Astrocyte of the cerebellum (primary cell): ENCODE measurements around the gene RASIP1.
"Not testable (repeated sequence)": the region's sequence is repeated elsewhere in the genome, so short reads cannot be mapped to it uniquely, and the experiment has no call there.

Experiments used
- DNase-seq: peaks from one replicate; pipeline ENCODE4 v3.0.0-alpha.2; 2011; ENCODE audit warnings: low read depth
- H3K4me3 ChIP-seq: 2 replicates; pipeline ENCODE4 v1.5.1; 2011; ENCODE audit warnings: mild to moderate bottlenecking, low read depth, low read length, moderate library complexity
- CTCF ChIP-seq: IDR thresholded peaks from 2 replicates; pipeline ENCODE4 v1.5.1; 2012; ENCODE audit warnings: low read length, low read depth, moderate library complexity, mild to moderate bottlenecking; ENCODE audit errors: missing control alignments
- in situ Hi-C: cut with HindIII; loops from 2 replicates; pipeline ENCODE4 v1.10.0; 2017; ENCODE audit warnings: low sequenced_read_pairs

Gene RASIP1

GRCh38 chr19:48686088-48686487, 54.3 kb downstream of the RASIP1 start:
- TF ChIP-seq CTCF: no peak
- no peak overlapping the region for H3K4me3 ChIP-seq
- no peak for DNase-seq
- in situ Hi-C loops: no loop called here

GRCh38 chr19:48685583-48685982, 54.8 kb downstream of the RASIP1 start:
- H3K4me3 ChIP-seq: no peak overlapping the region
- DNase-seq: no peak
- in situ Hi-C loops: no loop called here
- TF ChIP-seq CTCF: no peak

- peak overlapping the region; percentile 12 for H3K4me3 ChIP-seq
- no peak for TF ChIP-seq CTCF
- in situ Hi-C loops: no loop called here
- no peak for DNase-seq
These were observed 57.1 kb downstream of the RASIP1 start for GRCh38 chr19:48683349-48683748.

GRCh38 chr19:48681127-48681470, 59.3 kb downstream of the RASIP1 start:
- peak; percentile 55 for DNase-seq
- in situ Hi-C loops: no loop called here
- H3K4me3 ChIP-seq: no peak overlapping the region
- no peak for TF ChIP-seq CTCF

- in situ Hi-C loops: no loop called here
These were observed 59.8 kb downstream of the RASIP1 start for GRCh38 chr19:48680436-48681126.

GRCh38 chr19:48680006-48680405, 60.4 kb downstream of the RASIP1 start:
- in situ Hi-C loops, DNase-seq, H3K4me3 ChIP-seq: not testable (repeated sequence)

More at GRCh38 chr19:48680436-48681126, 59.8 kb downstream of the RASIP1 start:
- no peak for TF ChIP-seq CTCF
- DNase-seq: no peak
- H3K4me3 ChIP-seq: no peak overlapping the region

GRCh38 chr19:48678201-48678600, 62.2 kb downstream of the RASIP1 start:
- no peak for TF ChIP-seq CTCF
- no peak for DNase-seq
- in situ Hi-C loops: loop anchor here (10.0 kb wide), 1 partner anchor 117 kb away; no protein-coding TSS in a partner anchor
- no peak overlapping the region for H3K4me3 ChIP-seq
